Activated naive CD8-positive, alpha-beta T cell treated with anti-CD3 and anti-CD28 coated beads for 36 hours (primary cell): ENCODE measurements around the gene ANK3. TPM values are rescaled to one million over a fixed set of nuclear protein-coding genes. Genes with fewer than 3 reads are reported as not detected.

ENCODE experiments used
- DNase-seq: peaks from one replicate; pipeline ENCODE4 v3.0.0; 2021
- H3K27ac Mint-ChIP-seq: one replicate; pipeline ENCODE4 v1.8.0; 2022; ENCODE audit warnings: mild to moderate bottlenecking, moderate library complexity, mixed read lengths
- H3K27me3 Mint-ChIP-seq: one replicate; pipeline ENCODE4 v1.8.0; 2022; ENCODE audit warnings: mild to moderate bottlenecking, mixed read lengths
- H3K36me3 Mint-ChIP-seq: one replicate; pipeline ENCODE4 v1.8.0; 2021; ENCODE audit warnings: mild to moderate bottlenecking, mixed read lengths
- H3K4me1 Mint-ChIP-seq: one replicate; pipeline ENCODE4 v1.8.0; 2021; ENCODE audit warnings: mixed read lengths
- H3K4me3 Mint-ChIP-seq: one replicate; pipeline ENCODE4 v1.8.0; 2022; ENCODE audit warnings: mild to moderate bottlenecking, moderate library complexity, mixed read lengths
- H3K9me3 Mint-ChIP-seq: one replicate; pipeline ENCODE4 v1.8.0; 2022; ENCODE audit warnings: mixed read lengths
- total RNA-seq, 2 experiments: library from RNA; stranded (reverse); gene quantifications; one replicate each; pipeline ENCODE4 v1.2.3, GENCODE V29; 2021

The ANK3 gene
- total RNA-seq, 2 experiments from 2014 or later: 1.3 to 1.7 TPM

GRCh38 chr10:60396766-60397165 lies 7.1 kb upstream of the ANK3 start:
- Mint-ChIP-seq H3K9me3 (no peaks in the 10 kb centered on the region), H3K36me3 (no peaks in the 10 kb centered on the region), H3K4me1 (no peaks in the 10 kb centered on the region)

GRCh38 chr10:60395711-60396110 lies 6.0 kb upstream of the ANK3 start:
- no peaks in the 10 kb centered on the region for H3K27me3 Mint-ChIP-seq
- H3K36me3 Mint-ChIP-seq: no peaks in the 10 kb centered on the region
- no peak overlapping the region for H3K27ac Mint-ChIP-seq
- no peaks in the 10 kb centered on the region for H3K4me1 Mint-ChIP-seq
- no peaks in the 10 kb centered on the region for H3K9me3 Mint-ChIP-seq
- no peak for DNase-seq
- H3K4me3 Mint-ChIP-seq: no peak overlapping the region

More at GRCh38 chr10:60396766-60397165, 7.1 kb upstream of the ANK3 start:
- DNase-seq: no peak
- Mint-ChIP-seq H3K4me3 (no peak overlapping the region), H3K27me3 (no peaks in the 10 kb centered on the region), H3K27ac (no peak overlapping the region)

- Mint-ChIP-seq H3K27ac (no peak overlapping the region), H3K4me1 (no peaks in the 10 kb centered on the region), H3K9me3 (no peaks in the 10 kb centered on the region), H3K27me3 (no peaks in the 10 kb centered on the region), H3K36me3 (no peaks in the 10 kb centered on the region), H3K4me3 (no peak overlapping the region)
- no peak for DNase-seq
Observed at GRCh38 chr10:60394446-60394845, 4.8 kb upstream of the ANK3 start.

- H3K4me3 Mint-ChIP-seq: no peak overlapping the region
Observed at GRCh38 chr10:60390224-60390626, 550 bp upstream of the ANK3 start.

GRCh38 chr10:60388709-60389301 lies 870 bp downstream of the ANK3 start:
- no peaks in the 10 kb centered on the region for H3K36me3 Mint-ChIP-seq
- no peaks in the 10 kb centered on the region for H3K4me1 Mint-ChIP-seq
- DNase-seq: no peak
- H3K4me3 Mint-ChIP-seq: no peak overlapping the region
- H3K27ac Mint-ChIP-seq: no peak overlapping the region
- H3K27me3 Mint-ChIP-seq: no peaks in the 10 kb centered on the region
- H3K9me3 Mint-ChIP-seq: no peaks in the 10 kb centered on the region

More at GRCh38 chr10:60390224-60390626, 550 bp upstream of the ANK3 start:
- no peaks in the 10 kb centered on the region for H3K9me3 Mint-ChIP-seq
- H3K4me1 Mint-ChIP-seq: no peaks in the 10 kb centered on the region
- no peaks in the 10 kb centered on the region for H3K36me3 Mint-ChIP-seq
- no peak overlapping the region for H3K27ac Mint-ChIP-seq
- H3K27me3 Mint-ChIP-seq: no peaks in the 10 kb centered on the region
- DNase-seq: no peak

- H3K4me1 Mint-ChIP-seq: no peaks in the 10 kb centered on the region
- no peak overlapping the region for H3K4me3 Mint-ChIP-seq
- no peaks in the 10 kb centered on the region for H3K9me3 Mint-ChIP-seq
- DNase-seq: no peak
- H3K36me3 Mint-ChIP-seq: no peaks in the 10 kb centered on the region
- H3K27ac Mint-ChIP-seq: no peak overlapping the region
- H3K27me3 Mint-ChIP-seq: no peaks in the 10 kb centered on the region
Observed at GRCh38 chr10:60388116-60388625, 1.5 kb downstream of the ANK3 start.

- Mint-ChIP-seq H3K36me3 (no peaks in the 10 kb centered on the region), H3K4me3 (no peak overlapping the region), H3K9me3 (no peaks in the 10 kb centered on the region), H3K4me1 (no peaks in the 10 kb centered on the region), H3K27me3 (no peaks in the 10 kb centered on the region), H3K27ac (no peak overlapping the region)
- DNase-seq: no peak
Observed at GRCh38 chr10:60387531-60387930, 2.1 kb downstream of the ANK3 start.

- Mint-ChIP-seq H3K27ac (no peak overlapping the region), H3K4me1 (no peaks in the 10 kb centered on the region), H3K4me3 (no peak overlapping the region), H3K36me3 (no peaks in the 10 kb centered on the region), H3K9me3 (no peaks in the 10 kb centered on the region), H3K27me3 (no peaks in the 10 kb centered on the region)
- no peak for DNase-seq
Observed at GRCh38 chr10:60385399-60385738, 4.3 kb downstream of the ANK3 start.

GRCh38 chr10:60384708-60385398 lies 4.8 kb downstream of the ANK3 start:
- Mint-ChIP-seq H3K36me3 (no peaks in the 10 kb centered on the region), H3K4me1 (no peaks in the 10 kb centered on the region), H3K27ac (no peak overlapping the region), H3K9me3 (no peaks in the 10 kb centered on the region), H3K27me3 (no peaks in the 10 kb centered on the region), H3K4me3 (no peak overlapping the region)
- DNase-seq: no peak

GRCh38 chr10:60384011-60384410 lies 5.7 kb downstream of the ANK3 start:
- Mint-ChIP-seq H3K4me3 (no peak overlapping the region), H3K27me3 (no peaks in the 10 kb centered on the region), H3K36me3 (no peaks in the 10 kb centered on the region), H3K27ac (no peak overlapping the region), H3K9me3 (no peaks in the 10 kb centered on the region), H3K4me1 (no peaks in the 10 kb centered on the region)
- DNase-seq: no peak

GRCh38 chr10:60382946-60383681 lies 6.6 kb downstream of the ANK3 start:
- H3K27ac Mint-ChIP-seq: no peak overlapping the region
- no peak for DNase-seq
- H3K9me3 Mint-ChIP-seq: no peaks in the 10 kb centered on the region
- H3K4me3 Mint-ChIP-seq: no peak overlapping the region
- no peaks in the 10 kb centered on the region for H3K4me1 Mint-ChIP-seq
- no peaks in the 10 kb centered on the region for H3K27me3 Mint-ChIP-seq
- H3K36me3 Mint-ChIP-seq: no peaks in the 10 kb centered on the region

GRCh38 chr10:60380781-60381180 lies 8.9 kb downstream of the ANK3 start:
- H3K36me3 Mint-ChIP-seq: no peaks in the 10 kb centered on the region
- no peak for DNase-seq
- no peak overlapping the region for H3K27ac Mint-ChIP-seq
- no peak overlapping the region for H3K4me3 Mint-ChIP-seq
- H3K9me3 Mint-ChIP-seq: no peaks in the 10 kb centered on the region
- no peaks in the 10 kb centered on the region for H3K4me1 Mint-ChIP-seq
- H3K27me3 Mint-ChIP-seq: no peaks in the 10 kb centered on the region

- no peaks in the 10 kb centered on the region for H3K27me3 Mint-ChIP-seq
- H3K4me3 Mint-ChIP-seq: no peak overlapping the region
- no peaks in the 10 kb centered on the region for H3K4me1 Mint-ChIP-seq
- no peaks in the 10 kb centered on the region for H3K9me3 Mint-ChIP-seq
- H3K36me3 Mint-ChIP-seq: no peaks in the 10 kb centered on the region
- no peak for DNase-seq
- H3K27ac Mint-ChIP-seq: no peak overlapping the region
Observed at GRCh38 chr10:60377955-60378354, 11.7 kb downstream of the ANK3 start.

- H3K4me3 Mint-ChIP-seq: no peak overlapping the region
- DNase-seq: no peak
- no peaks in the 10 kb centered on the region for H3K36me3 Mint-ChIP-seq
- no peaks in the 10 kb centered on the region for H3K4me1 Mint-ChIP-seq
- no peaks in the 10 kb centered on the region for H3K27me3 Mint-ChIP-seq
- no peak overlapping the region for H3K27ac Mint-ChIP-seq
- no peaks in the 10 kb centered on the region for H3K9me3 Mint-ChIP-seq
Observed at GRCh38 chr10:60377042-60377352, 12.7 kb downstream of the ANK3 start.

- Mint-ChIP-seq H3K9me3 (no peaks in the 10 kb centered on the region), H3K27ac (no peak overlapping the region), H3K4me1 (no peaks in the 10 kb centered on the region), H3K27me3 (no peaks in the 10 kb centered on the region), H3K36me3 (no peaks in the 10 kb centered on the region), H3K4me3 (no peak overlapping the region)
- no peak for DNase-seq
Observed at GRCh38 chr10:60376221-60377041, 13.2 kb downstream of the ANK3 start.
